ENCODE measurements around the gene GABBR2.
"Not testable (repeated sequence)": the region's sequence is repeated elsewhere in the genome, so short reads cannot be mapped to it uniquely, and the experiment has no call there.

The GABBR2 gene

DNA sequence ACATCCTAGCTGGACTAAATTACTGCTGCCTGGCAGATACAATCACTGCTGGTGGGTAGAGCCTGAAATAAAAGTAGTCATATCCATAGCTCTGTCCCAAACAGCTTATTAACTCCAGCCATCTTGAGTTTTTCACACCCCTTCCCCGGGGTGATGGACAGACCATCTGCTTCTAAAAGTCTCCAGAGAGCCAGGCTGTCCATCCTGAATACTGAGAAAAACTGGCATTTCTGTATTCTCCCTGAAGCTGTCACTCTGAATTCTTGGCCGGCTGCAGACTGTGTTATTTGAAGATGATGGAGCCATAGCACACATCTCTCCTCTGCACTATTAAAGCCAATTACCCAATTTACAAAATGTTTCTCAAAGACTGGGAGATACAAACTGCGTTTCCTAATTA lies 118.6 kb downstream of the GABBR2 start:
- no peak for FAIRE-seq

DNA sequence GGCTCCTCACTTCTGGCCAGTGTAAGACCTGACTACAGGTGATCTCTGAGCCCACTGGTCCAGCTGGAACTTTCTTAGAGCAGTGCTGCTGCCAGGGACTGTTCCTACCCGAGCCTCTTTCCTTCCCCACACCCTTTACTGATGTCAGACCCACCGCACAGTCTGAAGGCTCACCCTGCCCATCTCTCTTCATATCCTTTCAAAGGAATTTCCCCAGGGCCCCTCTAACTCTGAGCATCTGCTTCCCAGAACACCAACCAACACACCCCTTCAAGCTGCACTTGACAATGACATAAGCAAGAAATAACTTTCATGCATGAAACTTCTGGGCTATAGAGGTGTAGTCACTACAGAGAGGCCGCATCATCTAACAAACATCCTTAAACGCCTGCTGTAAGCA lies 119.6 kb downstream of the GABBR2 start:
- no peak for FAIRE-seq

DNA sequence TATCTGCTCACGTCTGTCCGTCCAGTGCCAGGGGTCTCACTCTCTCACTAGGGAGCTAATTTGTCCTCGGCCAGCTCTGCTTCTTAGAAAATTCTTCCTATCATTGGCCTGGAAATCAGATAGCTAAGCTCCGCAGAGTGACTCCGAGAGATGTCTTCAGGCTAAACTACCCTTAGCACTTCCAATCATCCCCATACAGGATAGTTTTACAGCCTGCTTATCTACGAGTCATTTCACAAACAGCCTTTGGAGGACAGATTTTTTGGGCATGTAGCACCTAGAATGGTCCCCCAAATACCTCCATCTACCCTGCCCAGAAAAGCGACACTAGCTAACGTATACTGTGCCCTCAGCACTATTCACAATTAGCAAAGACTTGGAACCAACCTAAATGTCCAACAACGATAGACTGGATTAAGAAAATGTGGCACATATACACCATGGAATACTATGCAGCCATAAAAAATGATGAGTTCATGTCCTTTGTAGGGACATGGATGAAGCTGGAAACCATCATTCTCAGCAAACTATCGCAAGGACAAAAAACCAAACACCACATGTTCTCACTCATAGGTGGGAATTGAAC lies 123.8 kb downstream of the GABBR2 start:
- FAIRE-seq, result not testable (repeated sequence)

DNA sequence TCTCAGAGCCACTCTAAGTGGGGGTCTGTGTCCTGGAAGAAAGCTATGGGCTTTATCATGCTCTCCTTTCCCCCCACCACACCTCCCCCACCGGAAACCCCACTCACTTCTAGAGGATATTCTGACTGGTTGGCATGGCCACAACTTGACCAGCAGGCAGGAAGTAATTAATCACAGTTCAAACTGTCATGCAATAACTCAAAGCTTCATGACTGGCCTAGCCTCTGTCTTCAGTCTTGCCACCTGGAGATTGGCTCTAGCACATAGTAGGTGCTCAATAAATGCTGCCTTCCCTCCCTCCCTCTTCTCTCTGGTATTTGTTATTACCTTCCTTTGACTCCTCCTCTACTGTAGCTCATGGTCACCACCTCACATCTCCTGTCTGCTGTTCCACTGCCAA lies 124.7 kb downstream of the GABBR2 start:
- no peak for FAIRE-seq

DNA sequence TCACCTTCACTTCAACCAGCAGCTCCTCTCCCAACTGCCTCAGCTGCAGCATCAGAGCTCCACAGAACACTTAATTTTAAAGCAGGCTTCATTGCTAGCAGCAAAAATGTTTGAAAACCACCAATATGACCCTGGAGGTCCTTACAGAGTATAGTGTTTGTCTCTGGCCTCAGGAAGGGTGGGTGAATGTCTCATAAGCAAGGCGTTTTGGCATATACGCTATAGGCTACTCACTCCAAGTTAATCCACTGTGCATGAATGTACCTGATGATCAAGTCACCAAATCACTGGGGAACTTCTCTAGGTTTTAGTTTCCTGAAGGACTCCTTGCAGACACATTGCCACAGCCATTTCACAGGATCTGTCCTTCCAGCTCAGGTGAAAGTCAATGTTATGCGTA lies 125.3 kb downstream of the GABBR2 start:
- no peak for FAIRE-seq

DNA sequence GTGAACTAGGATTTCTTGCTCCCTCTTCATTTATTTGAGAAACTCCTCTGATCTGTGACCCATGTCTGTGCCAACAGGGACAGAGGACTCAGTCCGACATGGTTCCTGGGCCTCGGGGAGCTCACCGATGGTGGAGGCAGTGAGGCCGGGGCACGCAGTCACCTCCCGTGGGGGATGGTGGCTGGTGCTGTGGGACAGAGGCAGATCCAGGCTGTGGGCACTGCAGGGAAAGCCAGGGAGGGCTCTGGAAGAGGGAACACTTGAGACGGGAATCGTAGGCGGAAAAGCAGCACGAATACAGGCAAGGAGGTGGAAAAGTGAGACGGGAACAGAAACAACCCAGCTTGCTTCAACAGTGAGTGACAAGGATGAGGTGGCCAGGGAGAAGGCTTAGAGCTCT lies 127.8 kb downstream of the GABBR2 start:
- FAIRE-seq, result no peak

DNA sequence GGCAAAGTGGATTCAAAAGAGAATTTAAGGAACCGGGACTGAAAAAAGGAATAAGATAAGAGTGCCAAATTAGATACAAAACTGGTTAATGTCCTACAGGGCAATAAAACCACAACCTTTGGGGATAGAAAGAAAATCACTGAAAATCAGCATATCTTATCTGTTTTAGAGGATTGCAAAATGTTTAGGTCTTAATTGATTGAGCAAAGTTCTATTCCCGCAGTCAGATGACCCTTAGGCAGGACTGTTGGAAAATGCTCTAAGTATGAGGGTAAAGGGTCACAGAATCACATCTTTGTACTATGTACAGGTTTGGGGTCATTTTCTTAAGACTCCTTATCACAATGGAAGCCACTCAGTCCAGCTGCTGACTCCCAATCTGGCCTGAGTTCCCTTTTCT lies 129.0 kb downstream of the GABBR2 start:
- FAIRE-seq, result no peak

DNA sequence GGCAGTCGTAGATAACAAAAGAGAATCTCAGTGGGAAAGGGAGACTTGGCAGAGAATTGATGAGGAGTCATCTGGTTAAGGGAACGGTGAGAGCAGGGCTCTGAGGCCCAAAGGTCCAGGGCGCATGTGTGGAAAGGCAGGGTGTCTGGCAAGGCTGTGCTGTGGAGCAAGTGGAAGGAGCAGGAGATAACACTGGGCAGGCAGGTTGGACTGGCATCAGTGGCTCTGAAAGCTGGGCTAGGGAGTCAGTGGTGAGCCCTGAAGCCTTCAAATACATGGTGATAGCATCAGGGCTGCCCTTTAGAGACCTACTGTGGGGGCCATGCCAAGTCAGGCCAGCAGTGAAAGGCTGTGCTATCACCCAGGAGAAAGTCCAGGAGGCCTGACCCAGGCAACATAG lies 131.3 kb downstream of the GABBR2 start:
- no peak for FAIRE-seq

DNA sequence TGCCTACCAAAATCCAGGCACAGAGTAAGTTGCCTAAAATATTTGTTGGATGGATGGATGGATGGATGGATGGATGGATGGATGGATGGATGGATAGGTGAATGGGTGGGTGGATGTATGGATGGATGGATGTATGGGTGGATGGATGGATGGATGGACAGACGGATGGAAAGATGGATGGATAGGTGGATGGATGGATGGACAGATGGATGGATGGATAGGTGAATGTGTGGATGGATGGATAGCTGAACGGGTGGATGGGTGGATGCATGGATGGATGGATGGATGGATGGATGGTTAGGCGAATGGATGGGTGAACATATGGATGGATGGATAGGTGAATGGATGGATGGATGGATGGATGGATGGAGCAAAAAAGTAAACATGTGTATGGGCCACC lies 131.9 kb downstream of the GABBR2 start:
- no peak for FAIRE-seq

DNA sequence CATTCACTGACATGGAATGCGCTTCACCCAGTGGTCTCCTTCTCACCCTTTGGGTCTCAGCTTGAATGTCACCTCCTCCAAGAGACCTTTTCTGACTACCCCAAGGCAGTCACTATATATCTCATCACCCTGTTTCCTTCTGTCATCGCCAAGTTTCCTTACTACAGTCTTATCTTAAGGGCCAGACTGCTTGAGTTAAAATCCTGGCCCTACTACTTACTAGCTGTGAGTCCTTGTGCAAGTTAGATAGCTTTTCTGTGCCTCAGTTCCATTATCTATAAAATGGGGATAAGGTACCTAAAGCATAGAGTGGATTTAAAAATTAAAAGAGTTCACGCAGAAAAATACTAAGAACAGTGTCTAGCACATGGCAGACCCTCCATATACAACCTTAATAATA lies 132.4 kb downstream of the GABBR2 start:
- no peak for FAIRE-seq

DNA sequence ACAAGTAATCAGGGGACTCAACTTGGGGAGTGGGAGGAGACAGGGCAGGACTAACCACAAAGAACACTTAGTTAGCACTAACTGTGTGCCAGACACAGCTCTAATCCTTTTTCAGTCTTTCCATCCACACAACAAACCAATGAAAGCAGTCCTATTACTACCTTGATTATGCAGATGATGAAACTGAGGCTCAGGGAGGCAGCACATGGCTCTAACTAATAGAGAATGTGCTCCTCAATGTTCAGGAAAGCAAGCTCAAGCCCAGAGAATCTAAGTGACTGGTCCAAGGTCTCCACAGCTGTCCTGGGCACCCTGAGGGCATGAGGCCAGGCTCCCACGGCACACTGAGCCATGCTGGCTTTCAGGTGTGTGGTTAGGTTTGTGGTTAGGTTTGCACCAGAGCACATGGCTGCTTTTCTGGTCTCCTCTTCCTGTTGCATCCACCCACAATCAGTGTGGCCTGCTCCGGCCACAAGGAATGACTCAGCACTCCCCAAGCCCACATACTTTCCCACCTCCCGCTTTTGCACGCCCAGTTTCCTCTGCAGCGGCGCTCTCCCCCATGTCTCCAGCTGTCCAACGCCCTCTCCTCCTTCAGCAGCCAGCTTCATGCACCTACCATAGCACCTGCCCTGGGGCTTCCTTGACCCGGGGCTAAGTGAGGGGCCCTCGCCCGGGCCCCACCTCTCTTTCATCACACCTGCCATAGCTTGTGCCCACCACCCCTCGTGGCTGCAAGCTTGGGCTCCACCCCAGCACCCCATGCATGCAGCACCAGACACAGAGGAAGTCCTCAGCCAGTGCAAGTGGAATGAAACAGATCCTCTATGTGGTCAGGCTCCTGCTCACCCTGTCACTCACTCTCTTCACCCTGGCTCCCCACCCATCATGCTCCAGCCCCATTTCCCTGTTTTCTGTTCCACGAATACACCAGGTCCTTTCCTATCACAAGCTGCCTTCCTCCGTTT lies 133.1 kb downstream of the GABBR2 start:
- FAIRE-seq, result no peak

DNA sequence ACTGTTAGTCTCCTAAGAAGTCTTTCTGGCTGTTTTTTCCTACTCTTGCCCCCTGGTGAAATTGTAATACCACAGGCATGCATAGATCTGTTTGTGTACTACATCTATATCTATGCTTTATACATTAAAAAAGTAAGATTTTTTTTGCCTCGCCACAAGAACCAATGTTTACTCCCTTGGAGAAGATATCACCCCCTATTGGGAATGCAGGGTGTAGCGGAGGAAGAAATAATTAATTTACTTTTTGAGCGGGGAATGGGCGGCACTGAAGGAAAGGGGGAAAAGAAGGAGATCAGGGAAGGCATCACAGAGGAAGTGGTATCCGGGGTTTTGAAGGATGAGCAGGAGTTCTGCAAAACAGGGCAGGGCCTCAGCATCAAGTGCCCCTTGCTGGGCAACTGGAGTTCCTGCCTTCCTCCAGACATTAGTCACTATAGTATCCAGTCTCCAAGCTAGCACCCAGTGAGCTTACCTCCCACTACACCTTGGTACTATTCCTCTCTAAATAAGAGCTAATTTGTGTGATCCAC lies 134.9 kb downstream of the GABBR2 start:
- FAIRE-seq, result no peak

DNA sequence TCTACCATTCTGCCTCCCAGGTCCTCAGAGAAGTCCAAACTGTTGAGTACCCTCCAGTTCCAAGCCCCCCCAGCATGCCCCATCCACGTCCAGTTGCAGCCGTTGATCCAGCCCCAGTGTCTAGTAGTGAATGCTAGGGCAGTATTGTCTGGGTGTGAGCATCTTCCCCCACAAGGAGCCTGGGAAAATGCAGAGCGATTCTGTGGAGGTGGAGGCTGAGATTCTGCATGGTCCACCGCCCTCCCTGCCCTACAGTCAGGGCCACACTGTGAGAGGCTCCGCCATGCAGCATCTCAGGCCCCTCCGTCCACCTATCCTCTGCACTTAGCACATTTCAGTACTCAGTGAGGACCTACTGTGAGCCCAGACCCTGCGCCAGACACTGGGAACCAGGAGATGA lies 135.9 kb downstream of the GABBR2 start:
- no peak for FAIRE-seq

DNA sequence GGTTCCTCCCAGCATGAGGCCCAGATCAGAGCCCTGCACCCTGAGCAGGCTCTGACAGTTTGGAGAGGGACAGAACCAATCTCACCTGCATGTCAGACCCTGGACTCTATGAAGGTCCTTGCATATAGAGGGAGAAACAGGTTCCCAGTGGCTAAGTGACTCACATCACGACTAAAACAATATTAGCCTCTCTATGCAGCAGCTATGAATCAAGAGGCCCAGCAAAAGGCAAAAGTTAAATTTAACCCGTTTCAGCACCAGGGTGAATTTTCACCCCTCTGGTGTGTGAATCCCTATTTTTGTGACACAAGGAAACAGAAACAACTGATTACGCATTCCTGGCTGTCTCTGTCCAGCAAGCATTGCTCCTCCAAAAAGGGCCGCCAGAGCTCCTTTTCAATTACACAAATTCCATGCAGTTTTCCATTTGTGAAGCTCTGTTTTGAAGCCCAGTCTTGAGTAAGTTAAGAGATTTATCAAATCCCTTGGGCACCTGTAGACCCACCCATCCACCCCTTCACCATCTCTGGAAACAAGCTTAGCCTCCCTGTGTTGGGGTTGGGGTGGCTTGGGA lies 136.6 kb downstream of the GABBR2 start:
- no peak for FAIRE-seq

DNA sequence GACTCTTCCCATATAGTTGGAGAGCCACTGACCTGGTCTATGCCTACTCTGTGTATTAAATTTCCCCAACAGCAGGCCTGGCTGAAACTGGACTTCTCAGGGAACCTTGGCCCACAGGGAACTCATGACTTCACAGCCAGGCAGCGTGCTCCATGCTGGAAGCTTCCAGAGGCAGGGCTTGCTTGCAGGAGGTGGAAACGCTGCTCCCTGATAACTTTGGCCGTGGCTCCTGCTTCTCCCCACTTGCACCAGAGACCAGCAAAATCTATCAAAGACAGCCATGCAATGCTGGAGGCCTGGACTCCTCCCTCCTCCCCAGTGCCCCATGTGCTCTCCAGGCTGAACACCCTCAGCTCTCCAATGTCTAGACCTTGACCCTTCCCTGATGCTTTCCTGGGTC lies 137.1 kb downstream of the GABBR2 start:
- FAIRE-seq, result no peak

DNA sequence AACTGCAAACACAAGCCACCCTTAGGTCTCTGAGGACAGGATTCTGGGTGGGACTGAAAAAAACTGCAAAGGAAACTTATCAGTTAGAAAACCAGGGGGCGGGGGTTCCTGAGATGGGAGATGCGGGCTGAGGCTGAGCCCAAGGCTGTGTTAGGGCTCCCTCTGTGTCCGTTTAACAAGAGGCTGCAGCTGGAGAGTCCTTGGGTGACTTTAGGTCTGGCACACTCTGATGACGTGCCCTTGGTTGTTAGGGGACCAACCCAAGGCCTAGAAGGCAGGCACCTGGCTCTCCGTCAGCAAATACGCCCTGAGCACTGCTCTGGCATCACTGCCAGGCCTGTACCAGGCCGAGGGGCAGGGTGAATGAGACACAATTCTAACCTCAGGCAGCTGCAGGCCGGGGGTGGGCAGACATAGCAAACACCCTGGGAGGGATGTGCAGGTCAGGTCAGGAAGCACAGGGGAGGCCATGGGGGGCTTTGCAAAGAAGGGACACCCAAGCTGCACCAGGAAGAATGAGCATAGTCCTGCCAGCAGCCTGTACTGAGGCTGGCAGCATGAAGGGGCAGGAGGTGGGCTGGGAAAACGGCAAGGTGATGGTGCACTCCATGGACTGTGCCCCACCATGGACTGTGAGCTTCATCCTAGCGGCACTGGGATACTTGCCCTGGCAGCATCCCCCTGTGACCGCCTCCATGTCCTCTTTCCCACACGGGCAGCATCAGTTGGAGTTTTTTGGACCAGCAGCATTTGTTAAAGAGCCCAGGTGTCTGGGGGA lies 137.9 kb downstream of the GABBR2 start:
- FAIRE-seq, result no peak

DNA sequence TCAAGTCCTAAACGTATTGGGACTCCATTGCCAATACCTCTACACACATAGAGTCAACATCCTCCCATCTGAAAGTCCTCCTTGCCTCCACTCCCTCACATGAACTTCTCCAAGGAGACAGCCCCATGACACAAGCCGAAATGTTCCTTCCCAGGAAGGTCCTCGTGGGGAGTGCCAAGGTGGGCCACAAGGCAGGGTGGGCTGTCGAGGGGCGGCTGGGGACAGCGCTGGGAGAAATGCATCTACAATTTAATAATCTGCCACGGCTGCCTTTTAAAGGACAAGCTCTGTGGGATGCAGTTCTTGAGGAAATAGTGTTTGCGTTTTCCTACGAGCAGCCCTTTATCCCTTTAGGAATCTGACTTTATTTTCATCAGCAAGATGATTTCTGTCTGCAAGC lies 138.7 kb downstream of the GABBR2 start:
- no peak for FAIRE-seq

DNA sequence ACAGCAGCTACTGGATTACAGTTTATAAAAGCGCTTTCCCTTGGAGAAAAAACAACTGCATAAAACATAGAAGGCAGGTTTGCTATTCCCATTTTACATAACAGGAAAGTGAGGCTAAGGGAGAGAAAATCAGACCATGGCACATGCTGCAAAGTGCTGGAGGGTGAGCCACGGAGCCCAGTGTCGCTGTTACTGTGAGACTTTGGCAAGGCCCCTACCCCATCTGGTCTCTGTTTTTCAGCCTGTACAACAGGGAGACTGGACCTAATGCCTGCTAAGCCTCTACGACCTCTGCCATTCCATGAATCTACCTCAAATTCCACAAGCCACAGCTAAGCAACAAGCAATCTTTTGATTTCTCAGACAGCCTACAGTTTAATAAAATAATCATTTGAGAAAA lies 139.2 kb downstream of the GABBR2 start:
- no peak for FAIRE-seq

DNA sequence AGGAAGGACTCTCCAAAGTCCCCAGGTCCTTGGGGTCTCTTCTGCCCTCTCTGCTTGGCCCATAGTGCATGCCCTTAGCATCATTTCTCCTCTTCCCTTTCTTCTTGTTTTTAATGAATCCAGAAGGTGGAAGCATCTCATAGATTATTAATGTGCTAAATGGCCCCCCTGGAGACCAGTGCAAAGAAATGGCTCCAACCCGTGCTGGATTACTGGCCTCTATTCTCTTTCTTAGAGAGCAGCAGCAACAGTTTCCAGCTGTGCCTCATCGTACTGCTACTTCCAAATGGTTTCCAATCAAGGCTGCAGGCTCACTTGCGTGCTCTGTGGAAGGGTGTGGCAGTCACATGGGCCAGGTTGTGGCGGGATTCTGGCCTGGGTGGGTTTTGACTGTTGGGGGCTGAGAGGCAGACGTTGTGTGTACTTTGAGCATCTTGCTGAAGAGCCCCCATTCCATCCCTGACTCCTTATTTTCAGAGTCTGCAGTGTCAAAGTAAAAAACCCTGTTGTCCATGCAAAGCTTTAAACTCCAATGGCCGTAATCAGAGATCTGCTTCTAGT lies 139.7 kb downstream of the GABBR2 start:
- no peak for FAIRE-seq

DNA sequence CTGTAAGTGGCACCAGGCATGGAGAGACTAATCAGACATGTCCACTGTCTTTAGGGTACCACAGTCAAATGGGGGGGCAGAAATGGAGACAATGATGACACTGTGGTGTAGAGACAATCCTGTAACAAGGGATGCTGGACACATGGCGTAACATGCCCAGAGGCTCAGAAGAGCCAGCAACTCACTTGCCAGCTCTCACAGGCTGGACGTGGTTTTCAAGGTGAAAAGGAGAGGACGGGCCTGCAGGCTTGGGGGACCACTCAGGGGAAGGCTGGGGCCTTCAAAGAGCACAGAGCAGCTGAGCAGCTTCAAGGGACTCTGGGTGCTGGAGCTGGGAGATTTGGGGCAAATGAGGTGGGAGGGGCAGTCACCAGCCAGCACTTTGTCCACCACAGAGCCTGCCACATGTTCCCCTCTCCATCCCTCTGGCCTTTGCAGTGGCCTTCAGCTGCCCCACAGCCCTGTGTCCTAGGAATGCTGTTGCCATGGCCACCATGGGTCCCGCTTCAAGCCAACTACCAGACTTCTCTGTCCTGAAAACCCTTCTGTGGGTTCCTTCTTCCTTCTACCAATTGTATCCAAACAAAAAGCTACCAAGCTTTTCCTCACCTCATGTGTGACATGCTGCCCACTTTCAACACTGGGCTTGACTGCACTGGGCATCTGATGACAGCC lies 140.4 kb downstream of the GABBR2 start:
- no peak for FAIRE-seq

DNA sequence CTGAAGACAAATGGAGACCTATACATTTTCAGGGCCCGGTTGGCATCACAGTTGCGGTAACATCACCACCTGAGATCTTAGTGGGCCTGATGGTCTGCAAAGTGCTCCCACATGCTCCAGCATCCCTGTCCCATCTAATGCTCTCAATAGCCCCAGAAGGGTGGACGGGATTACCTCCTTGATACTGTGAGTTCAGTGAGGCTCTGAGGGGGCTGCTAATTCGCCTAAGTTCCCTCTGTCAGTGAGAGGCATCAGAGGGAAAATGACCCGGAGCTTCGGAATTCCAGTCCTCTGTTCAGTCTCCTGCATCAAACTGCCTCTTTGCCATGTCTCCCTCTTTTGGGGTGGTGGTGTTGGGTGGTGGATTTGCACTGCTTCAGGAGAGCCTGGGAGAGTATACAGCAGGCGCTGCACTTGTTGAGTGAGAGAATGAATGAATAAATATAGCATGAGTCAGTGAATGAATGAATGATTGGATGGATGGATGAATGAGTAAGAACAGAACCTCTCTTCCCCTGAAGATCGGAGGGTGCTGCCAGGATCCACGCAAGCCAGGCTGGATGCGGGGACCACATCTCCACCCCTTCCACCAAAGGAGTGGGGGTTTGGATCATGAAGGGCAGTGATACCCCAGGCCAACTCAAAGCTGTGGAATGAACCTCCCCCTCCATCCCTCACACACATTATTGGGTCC lies 141.0 kb downstream of the GABBR2 start:
- no peak for FAIRE-seq
